ENCODE measurements around the gene SECISBP2.
A peak's percentile ranks its signal among the peaks of the same experiment; 100 is the strongest.
"Not testable (repeated sequence)": the region's sequence is repeated elsewhere in the genome, so short reads cannot be mapped to it uniquely, and the experiment has no call there.

SECISBP2 gene

DNA sequence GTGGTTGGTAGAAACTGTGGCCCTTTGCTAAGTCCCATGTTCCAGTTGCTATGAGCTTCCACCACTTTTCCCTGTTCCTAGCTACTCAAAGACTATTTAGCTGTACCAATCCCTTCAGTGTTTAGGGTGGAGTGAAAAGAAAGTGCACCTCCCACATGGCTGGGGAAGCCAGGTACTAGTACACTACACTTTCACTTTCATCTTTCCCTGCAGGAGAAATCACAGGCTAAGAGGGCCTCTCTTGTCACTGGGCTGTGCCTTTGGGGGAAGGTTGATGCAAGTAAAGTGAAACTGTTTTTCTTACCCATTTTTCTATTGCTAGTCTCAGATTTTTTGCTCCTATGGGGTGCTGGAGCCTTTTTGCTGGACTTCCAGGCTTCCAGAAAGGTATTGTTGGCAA lies 40.8 kb upstream of the SECISBP2 start:
- peaks cover 39% of the 10 kb centered on the region for H3K36me3 Mint-ChIP-seq (ENCODE audit: low read depth)
- TF ChIP-seq, protein P1, sequence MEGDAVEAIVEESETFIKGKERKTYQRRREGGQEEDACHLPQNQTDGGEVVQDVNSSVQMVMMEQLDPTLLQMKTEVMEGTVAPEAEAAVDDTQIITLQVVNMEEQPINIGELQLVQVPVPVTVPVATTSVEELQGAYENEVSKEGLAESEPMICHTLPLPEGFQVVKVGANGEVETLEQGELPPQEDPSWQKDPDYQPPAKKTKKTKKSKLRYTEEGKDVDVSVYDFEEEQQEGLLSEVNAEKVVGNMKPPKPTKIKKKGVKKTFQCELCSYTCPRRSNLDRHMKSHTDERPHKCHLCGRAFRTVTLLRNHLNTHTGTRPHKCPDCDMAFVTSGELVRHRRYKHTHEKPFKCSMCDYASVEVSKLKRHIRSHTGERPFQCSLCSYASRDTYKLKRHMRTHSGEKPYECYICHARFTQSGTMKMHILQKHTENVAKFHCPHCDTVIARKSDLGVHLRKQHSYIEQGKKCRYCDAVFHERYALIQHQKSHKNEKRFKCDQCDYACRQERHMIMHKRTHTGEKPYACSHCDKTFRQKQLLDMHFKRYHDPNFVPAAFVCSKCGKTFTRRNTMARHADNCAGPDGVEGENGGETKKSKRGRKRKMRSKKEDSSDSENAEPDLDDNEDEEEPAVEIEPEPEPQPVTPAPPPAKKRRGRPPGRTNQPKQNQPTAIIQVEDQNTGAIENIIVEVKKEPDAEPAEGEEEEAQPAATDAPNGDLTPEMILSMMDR (IDR thresholded peaks at IDR 0.05), result no peak
- H3K4me1 Mint-ChIP-seq, result no peaks in the 10 kb centered on the region
- peaks cover 47% of the 10 kb centered on the region for H3K9me3 Mint-ChIP-seq
- no peak overlapping the region for H3K4me3 Mint-ChIP-seq
- no peaks in the 10 kb centered on the region for H3K27me3 Mint-ChIP-seq (ENCODE audit: low read depth, poor library complexity)
- no peak for DNase-seq
- H3K27ac Mint-ChIP-seq, result no peak overlapping the region

- DNase-seq, result no peak
- Mint-ChIP-seq H3K4me1 (no peaks in the 10 kb centered on the region), H3K36me3 (ENCODE audit: low read depth) (peaks cover 38% of the 10 kb centered on the region), H3K9me3 (peaks cover 37% of the 10 kb centered on the region), H3K27me3 (ENCODE audit: low read depth, poor library complexity) (no peaks in the 10 kb centered on the region), H3K4me3 (no peak overlapping the region), H3K27ac (no peak overlapping the region)
- TF ChIP-seq, protein P1 (IDR thresholded peaks at IDR 0.05), result no peak
Measured at GRCh38 chr9:89278551-89278950, 39.7 kb upstream of the SECISBP2 start.

GRCh38 chr9:89278997-89279739 lies 39.1 kb upstream of the SECISBP2 start:
- Mint-ChIP-seq H3K27me3 (ENCODE audit: low read depth, poor library complexity) (no peaks in the 10 kb centered on the region), H3K4me1 (peaks cover 4% of the 10 kb centered on the region), H3K4me3 (no peak overlapping the region), H3K27ac (no peak overlapping the region), H3K36me3 (ENCODE audit: low read depth) (peaks cover 38% of the 10 kb centered on the region), H3K9me3 (peaks cover 35% of the 10 kb centered on the region)
- TF ChIP-seq, protein P1 (IDR thresholded peaks at IDR 0.05), result peak; percentile 78
- peak; percentile 9 for DNase-seq

DNA sequence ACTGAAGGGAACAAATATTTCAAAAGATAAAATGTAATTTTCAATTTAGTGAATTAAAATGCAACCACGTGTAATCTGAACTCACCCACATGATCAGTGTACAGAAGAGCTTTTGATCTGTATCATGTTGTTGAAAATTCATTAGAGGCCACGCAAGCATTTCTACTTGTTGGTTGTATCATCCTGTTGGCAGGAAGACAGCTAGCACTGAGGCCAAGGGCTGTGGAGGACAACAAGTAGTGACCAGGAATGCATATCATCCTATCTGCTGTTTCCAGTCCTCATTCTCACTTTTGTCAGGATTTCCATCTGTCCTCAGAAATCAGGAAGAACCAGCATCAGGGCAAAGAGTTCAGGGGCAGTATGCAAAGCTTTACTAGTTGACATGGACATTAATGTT lies 37.2 kb upstream of the SECISBP2 start:
- DNase-seq, result no peak
- Mint-ChIP-seq H3K27me3 (ENCODE audit: low read depth, poor library complexity) (no peaks in the 10 kb centered on the region), H3K4me3 (no peak overlapping the region), H3K4me1 (peaks cover 4% of the 10 kb centered on the region), H3K36me3 (ENCODE audit: low read depth) (peaks cover 26% of the 10 kb centered on the region), H3K9me3 (peaks cover 19% of the 10 kb centered on the region), H3K27ac (no peak overlapping the region)
- TF ChIP-seq, protein P1 (IDR thresholded peaks at IDR 0.05), result no peak

DNA sequence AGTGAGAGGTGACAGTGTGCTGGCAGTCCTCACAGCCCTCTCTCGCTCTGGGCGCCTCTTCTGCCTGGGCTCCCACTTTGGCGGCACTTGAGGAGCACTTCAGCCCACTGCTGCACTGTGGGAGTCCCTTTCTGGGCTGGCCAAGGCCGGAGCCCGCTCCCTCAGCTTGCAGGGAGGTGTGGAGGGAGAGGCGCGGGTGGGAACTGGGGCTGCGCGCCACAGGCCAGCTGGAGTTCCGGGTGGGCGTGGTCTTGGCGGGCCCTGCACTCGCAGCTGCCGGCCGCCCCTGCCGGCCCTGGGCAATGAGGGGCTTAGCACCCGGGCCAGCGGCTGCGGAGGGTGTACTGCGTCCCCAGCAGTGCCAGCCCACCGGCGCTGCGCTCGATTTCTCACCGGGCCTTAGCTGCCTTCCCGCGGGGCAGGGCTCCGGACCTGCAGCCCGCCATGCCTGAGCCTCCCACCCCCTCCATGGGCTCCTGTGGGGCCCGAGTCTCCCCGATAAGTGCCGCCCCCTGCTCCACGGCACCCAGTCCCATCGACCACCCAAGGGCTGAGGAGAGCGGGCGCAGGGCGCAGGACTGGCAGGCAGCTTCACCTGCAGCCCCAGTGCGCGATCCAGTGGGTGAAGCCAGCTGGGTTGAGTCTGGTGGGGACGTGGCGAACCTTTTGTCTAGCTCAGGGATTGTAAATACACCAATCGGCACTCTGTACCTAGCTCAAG lies 35.9 kb upstream of the SECISBP2 start:
- peaks cover 23% of the 10 kb centered on the region for H3K36me3 Mint-ChIP-seq (ENCODE audit: low read depth)
- not testable (repeated sequence) for DNase-seq; H3K4me3 Mint-ChIP-seq; H3K4me1 Mint-ChIP-seq; H3K27ac Mint-ChIP-seq; H3K27me3 Mint-ChIP-seq (ENCODE audit: low read depth, poor library complexity); H3K9me3 Mint-ChIP-seq

DNA sequence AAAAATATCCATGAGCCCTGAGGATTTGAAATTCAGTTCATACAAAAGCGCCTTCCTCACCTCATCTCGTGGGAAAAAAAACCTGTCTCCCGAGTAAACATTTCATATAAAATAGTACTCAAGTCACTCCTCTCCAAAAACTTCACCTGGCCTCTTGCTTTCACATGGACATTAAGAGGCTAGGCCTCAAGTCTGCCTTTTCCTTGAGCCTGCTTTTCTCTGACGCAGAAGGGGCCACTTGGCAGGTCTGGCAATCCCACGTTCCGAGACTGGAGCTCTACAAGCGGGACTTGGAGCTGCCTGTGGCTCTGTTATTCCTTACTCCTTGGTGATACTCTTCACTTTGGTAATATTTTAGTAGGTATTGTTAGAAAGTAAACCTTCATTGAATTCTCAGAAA lies 34.2 kb upstream of the SECISBP2 start:
- DNase-seq, result no peak
- Mint-ChIP-seq H3K4me1 (peaks cover 4% of the 10 kb centered on the region), H3K36me3 (ENCODE audit: low read depth) (peaks cover 27% of the 10 kb centered on the region), H3K27ac (no peak overlapping the region), H3K9me3 (peaks cover 6% of the 10 kb centered on the region), H3K27me3 (ENCODE audit: low read depth, poor library complexity) (peaks cover 4% of the 10 kb centered on the region), H3K4me3 (no peak overlapping the region)
- TF ChIP-seq, protein P1 (IDR thresholded peaks at IDR 0.05), result no peak

Measured in nephron progenitor cell (in vitro differentiated cells).